GM19468 (cell line): ENCODE measurements around the gene USP44.

ENCODE experiments used
- ATAC-seq: cut with Tn5 transposase; IDR thresholded peaks from one replicate; pipeline ENCODE4 v1.9.1; 2021; ENCODE audit warnings: mild to moderate bottlenecking, moderate library complexity, moderate number of reproducible peaks; ENCODE audit not compliant: unreplicated experiment; ENCODE audit errors: extremely low read depth

The USP44 gene

DNA sequence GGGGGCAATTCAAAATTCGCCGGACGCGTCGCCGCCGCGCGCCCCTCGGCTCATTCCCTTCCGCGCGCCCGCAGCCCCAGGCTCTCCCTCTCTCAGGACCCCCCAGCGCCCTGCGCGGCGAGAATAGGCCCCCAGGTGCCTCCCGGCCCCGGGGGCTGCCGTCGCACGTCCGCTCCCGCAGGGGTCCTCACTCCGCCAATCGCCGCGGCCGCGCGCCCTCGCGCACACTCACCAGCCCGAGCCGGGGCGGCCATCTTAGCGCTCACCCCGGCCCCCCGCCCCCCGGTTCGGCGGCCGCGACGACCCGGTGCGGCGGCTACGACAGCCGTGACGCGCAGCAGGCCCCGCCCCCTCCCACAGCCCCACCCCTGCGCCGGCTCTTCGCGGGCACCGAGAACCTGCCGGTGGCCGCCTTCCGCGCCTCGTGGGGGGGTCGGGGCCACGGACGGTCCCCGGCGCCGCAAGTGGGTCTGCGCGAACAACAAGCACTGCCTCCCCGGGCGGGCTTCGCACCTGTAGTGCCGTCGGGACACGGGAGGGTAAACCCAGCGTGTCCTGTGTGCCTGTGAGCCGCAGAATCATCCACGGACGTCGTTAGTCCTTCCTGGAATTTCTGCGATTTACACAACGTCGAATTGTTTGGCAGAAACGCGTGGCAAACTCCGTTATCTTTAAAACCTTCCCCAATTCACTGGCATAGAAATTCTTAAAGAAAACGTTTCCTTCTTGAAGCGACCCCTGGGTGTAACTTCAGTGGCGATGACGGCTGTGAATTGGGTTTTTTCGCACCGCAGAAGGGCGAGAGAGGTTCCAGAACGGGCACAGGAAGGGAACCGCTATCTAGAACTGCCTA is 2.5 kb downstream of the USP44 start:
- ATAC-seq, result no peak

GRCh38 chr12:95548056-95548538 is 3.2 kb downstream of the USP44 start:
- ATAC-seq, result no peak

DNA sequence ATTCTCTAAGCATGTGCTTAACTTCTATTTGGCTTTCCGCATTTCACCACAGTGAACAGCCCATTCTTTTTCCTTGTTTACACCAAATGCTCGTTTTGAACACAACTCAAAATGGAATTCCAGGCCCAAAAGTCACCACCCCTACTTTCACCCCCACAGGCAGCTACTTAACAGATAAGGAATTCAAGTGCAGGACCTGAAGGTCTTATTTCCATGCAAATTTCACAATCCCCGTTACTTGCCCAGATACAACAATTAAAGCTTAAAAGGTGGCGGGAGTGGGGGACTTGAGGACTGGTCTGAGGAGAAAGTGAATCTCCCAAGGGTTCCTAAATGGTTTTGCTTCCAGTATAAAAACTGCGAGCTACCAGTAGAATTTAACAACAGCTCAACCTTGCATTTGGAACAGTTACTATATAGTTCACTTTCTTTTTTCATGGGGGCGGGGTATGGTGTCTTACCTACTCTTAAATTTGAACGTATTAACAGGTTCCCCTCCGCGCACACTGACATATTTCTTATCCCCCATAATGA is 3.7 kb downstream of the USP44 start:
- ATAC-seq, result no peak

DNA sequence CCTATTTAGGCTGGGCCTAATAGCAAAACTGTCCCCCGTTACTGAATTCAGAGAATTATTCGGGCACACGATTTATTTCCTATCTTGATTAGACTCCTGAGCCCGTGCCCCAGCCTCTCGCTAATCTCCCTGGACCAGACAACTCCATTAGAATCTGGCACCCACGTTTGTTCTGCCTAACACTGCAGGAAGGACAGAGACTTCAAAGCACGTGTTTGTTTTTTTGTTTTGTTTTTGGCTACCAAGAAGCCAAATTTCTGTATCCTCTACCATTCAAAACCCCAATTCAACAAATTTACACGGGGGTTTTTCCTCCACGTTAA is 4.8 kb downstream of the USP44 start:
- no peak for ATAC-seq

DNA sequence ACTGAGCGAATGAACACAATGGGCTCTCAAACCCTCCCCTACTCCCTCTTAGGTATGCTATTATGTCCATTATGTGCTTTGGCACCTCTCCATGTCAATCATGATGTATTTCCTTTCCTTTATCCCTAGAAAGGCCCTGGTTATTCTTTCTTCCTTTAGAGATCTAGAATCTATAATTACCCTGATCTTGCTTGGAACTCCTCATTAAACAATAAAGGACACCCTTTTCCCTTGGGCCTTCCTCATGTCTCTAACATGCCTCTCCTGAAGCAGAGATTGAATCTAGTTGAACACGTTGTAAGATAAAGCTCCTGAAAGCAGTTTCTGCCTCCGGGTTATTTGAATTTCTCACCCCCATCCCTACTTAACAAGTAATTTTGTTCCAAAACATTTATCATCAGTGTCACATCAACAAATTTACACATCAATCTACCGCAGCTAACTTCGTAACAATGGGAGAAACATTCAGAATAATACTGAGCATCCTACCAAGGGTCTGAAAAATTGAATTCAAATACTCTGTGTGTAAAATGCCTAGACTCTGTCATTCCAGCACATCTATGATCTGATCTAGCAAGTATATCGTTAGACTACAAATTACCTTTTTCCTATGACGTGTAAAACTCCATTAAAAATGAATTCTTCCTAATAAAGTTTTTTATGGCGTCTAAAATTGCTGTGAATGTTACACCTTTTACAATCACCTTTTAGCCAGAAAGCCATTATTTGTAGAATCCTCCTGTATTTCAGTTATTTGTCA is 5.4 kb downstream of the USP44 start:
- ATAC-seq, result no peak

- ATAC-seq, result no peak
These were observed 6.0 kb downstream of the USP44 start for GRCh38 chr12:95545303-95545702.

DNA sequence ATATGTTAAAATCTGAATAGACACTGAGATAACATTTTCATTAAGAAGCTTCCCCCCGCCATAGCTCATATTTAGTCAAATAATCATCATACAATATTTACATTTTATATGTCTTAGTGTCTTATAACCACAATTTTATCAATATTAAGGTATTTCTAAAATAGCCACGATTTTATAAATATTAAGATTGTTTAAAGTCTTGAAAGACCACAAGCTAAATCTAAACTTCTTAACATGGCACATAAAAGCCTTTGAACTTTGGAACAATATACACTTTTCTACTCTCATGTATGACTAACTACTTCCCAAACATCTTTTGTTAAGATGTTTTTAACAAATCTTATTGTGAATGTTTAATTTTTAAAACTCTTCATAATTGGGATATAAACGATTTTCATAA is 6.5 kb downstream of the USP44 start:
- no peak for ATAC-seq

- no peak for ATAC-seq
These were observed 8.0 kb downstream of the USP44 start for GRCh38 chr12:95543305-95543704.

GRCh38 chr12:95541436-95541835 is 9.8 kb downstream of the USP44 start:
- ATAC-seq, result no peak

DNA sequence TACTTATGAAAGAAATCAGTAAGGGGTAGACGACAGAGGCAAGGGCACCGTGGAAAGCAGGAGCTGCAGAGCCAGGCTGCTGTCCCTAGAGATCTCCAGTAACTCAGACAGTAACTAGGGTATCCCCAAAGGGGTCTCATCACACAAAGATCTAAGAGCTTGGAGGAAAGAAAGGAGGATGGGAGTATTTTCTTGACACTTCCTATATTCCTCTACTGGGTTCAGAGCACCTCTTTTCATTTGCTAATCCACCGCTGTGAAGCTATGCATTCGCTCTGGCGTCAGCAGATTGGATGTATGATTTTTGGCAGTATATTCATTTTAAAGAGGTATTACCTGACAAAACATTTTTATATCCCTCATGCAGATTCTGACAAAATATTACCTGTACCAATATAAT is 12.6 kb downstream of the USP44 start:
- no peak for ATAC-seq

DNA sequence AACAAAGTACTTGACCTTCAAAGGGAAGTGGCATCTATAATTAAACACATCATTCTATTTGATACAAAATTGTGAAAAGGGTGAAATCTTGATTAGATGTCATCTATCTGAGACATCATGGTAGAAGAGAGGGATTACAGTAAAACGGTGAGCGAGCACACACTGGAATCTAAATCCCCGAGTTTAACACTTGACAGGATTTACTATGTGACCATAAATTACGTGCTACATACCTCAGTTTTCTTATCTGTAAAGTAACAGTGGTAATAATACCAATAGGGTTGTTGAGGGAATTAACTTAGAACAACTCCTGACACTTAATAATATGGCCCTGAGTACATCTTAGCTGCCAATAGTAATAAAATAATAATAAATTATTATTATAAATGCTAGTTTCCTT is 13.3 kb downstream of the USP44 start:
- ATAC-seq, result no peak

GRCh38 chr12:95533985-95534384 is 17.3 kb downstream of the USP44 start:
- no peak for ATAC-seq

DNA sequence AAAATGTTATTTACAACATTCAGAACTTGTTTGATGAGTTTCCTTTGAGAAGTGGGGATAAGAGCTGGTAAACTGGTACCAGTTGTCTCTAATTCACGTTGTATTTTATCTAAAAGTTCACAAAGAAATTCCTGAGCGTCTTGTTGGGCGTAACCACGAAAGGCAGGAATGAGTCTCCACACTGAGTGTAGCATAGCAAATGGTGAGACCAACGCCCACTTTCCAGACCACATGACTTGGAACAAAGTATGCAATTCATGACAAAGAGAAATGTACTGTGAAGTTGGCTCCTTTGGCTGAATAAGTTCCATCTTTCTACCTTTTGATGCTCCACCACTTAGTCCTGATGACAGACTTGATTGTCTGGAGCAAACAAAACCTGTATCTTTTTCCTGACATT is 18.4 kb downstream of the USP44 start:
- no peak for ATAC-seq

DNA sequence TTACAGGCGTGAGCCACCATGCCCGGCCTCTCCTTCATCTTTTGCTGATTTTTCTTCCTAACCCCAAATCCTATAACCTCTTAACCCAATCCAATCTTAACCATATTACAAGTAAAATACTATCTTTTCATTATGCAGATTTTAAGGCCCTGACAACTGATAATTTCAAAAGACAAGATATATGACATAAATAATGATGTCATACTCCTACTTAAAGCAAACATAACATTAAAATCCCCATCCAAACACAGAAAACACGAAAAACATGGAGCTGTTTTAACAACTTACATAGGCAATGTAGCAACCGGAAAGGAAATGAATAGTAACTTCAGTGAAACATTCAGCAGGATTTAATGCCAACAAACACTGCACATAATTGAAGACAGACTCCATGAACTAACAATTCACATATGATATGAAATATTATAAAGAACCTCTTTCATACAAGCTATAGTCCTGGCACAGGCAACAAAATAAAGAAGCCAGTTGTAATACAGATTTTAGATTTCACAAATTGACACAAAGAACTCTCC is 21.5 kb downstream of the USP44 start:
- ATAC-seq, result no peak

GRCh38 chr12:95528431-95528830 is 22.8 kb downstream of the USP44 start:
- ATAC-seq, result no peak

DNA sequence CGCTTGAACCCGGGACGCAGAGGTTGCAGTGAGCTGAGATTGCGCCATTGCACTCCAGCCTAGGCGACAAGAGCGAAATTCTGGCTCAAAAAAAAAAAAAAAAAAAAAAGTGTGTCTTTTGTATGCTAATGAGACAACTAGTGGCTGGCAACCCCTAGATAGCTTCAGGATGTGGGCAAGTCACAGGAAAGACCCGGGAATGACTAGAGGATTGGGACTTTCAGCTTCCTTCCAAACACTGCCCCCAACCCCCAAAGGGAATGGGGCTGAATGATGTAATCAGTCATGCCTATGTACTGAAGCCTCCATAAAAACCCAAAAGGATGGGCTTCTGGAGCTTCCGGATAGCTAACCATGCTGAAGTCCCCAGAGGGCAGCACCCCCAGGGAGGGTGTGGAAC is 28.6 kb downstream of the USP44 start:
- ATAC-seq, result no peak

DNA sequence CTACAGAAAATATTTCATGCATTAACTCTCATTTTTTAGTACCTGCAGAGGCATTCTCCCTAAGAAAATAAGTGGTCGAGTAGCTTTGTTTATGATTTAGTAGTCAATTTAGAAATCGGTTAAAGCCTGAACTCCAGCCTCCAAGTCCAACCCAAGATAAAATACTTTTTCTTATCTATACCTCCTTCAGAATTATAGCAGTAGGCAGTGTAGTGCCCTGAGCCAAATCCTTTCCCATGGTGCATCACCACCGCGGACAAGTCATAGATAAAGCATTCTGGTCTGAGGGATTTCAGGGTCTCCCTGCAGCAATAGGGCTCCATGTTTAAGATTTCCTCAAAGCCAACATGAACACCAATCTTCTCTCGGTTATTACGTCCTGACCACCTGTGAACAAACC is 30.5 kb downstream of the USP44 start:
- ATAC-seq, result no peak

GRCh38 chr12:95518944-95519343 is 32.3 kb downstream of the USP44 start:
- ATAC-seq, result no peak

GRCh38 chr12:95517246-95517645 is 34.0 kb downstream of the USP44 start:
- ATAC-seq, result no peak

GRCh38 chr12:95516757-95517156 is 34.5 kb downstream of the USP44 start:
- ATAC-seq, result no peak

DNA sequence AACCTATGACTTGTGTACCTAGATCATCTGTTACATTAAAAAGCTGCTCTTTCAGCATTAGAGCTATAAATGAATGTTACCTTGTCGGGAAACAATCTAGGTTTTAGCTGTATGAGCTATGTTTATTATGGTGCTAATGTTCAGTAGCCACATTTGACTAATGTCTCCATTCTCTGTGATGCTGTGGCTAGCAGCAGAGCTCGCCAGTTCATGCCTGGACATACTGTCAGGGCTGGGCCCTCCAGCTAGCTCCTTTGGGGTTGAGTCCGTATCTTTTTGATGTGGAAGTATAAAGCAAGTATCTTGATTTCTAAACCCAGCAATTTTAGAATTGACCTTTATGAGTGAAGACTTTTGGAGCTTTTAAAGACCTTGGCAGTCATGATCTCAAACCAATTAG is 36.1 kb downstream of the USP44 start:
- no peak for ATAC-seq
